MG63 (cell line): ENCODE data around the gene RBM25. TPM values are rescaled to one million over a fixed set of nuclear protein-coding genes. Genes with fewer than 3 reads are reported as not detected.
"Not testable (repeated sequence)": the region's sequence is repeated elsewhere in the genome, so short reads cannot be mapped to it uniquely, and the experiment has no call there.

Experiments
- DNase-seq: peaks from one replicate; pipeline ENCODE4 v3.0.0-alpha.2; 2020
- H3K27me3 ChIP-seq: fragments of 250-450 bp; sonication (Bioruptor Pico); 2 replicates; pipeline ENCODE4 v1.5.1; 2020; ENCODE audit warnings: mild to moderate bottlenecking, moderate library complexity
- H3K36me3 ChIP-seq: fragments of 250-450 bp; sonication (Bioruptor Pico); 2 replicates; pipeline ENCODE4 v1.5.1; 2020; ENCODE audit warnings: mild to moderate bottlenecking, moderate library complexity
- H3K4me3 ChIP-seq: fragments of 250-450 bp; sonication (Bioruptor Pico); 2 replicates; pipeline ENCODE4 v1.5.1; 2020; ENCODE audit warnings: mild to moderate bottlenecking, moderate library complexity
- H3K9me3 ChIP-seq: fragments of 250-450 bp; sonication (Bioruptor Pico); 2 replicates; pipeline ENCODE4 v1.5.1; 2020; ENCODE audit warnings: mild to moderate bottlenecking, moderate library complexity
- total RNA-seq: library from RNA; depleted of rRNA; stranded (reverse); fragments of >200 nt; shearing (Covaris generic); gene quantifications from 2 replicates; pipeline ENCODE4 v1.2.3, GENCODE V29; 2014; ENCODE audit warnings: low replicate concordance

RBM25 gene
- total RNA-seq, 1 experiment from 2014 or later: 4.7 TPM

GRCh38 chr14:73142216-73142615, 83.9 kb downstream of the RBM25 start:
- Histone ChIP-seq H3K36me3 (no peaks in the 10 kb centered on the region), H3K27me3 (no peaks in the 10 kb centered on the region), H3K9me3 (no peaks in the 10 kb centered on the region), H3K4me3 (no peak overlapping the region)
- DNase-seq: no peak

- H3K27me3 ChIP-seq: no peaks in the 10 kb centered on the region
- no peak overlapping the region for H3K4me3 ChIP-seq
- no peaks in the 10 kb centered on the region for H3K36me3 ChIP-seq
- no peaks in the 10 kb centered on the region for H3K9me3 ChIP-seq
- DNase-seq: no peak
These were observed 84.7 kb downstream of the RBM25 start for GRCh38 chr14:73143003-73143402.

- no peak for DNase-seq
- Histone ChIP-seq H3K36me3 (no peaks in the 10 kb centered on the region), H3K9me3 (no peaks in the 10 kb centered on the region), H3K27me3 (no peaks in the 10 kb centered on the region), H3K4me3 (no peak overlapping the region)
These were observed 85.3 kb downstream of the RBM25 start for GRCh38 chr14:73143617-73144016.

GRCh38 chr14:73145371-73145770, 87.0 kb downstream of the RBM25 start:
- H3K27me3 ChIP-seq: no peaks in the 10 kb centered on the region
- H3K4me3 ChIP-seq: no peak overlapping the region
- no peak for DNase-seq
- H3K36me3 ChIP-seq: peaks cover 3% of the 10 kb centered on the region; the same call in 1 of the 2 replicates
- no peaks in the 10 kb centered on the region for H3K9me3 ChIP-seq

- Histone ChIP-seq H3K27me3 (no peaks in the 10 kb centered on the region), H3K4me3 (no peak overlapping the region), H3K36me3 (peaks cover 3% of the 10 kb centered on the region; the same call in 1 of the 2 replicates), H3K9me3 (no peaks in the 10 kb centered on the region)
- DNase-seq: no peak
These were observed 87.8 kb downstream of the RBM25 start for GRCh38 chr14:73146111-73146510.

- H3K9me3 ChIP-seq: no peaks in the 10 kb centered on the region
- no peak for DNase-seq
These were observed 91.4 kb downstream of the RBM25 start for GRCh38 chr14:73149753-73150152.

GRCh38 chr14:73153272-73153671, 94.9 kb downstream of the RBM25 start:
- no peaks in the 10 kb centered on the region for H3K9me3 ChIP-seq
- H3K27me3 ChIP-seq: no peaks in the 10 kb centered on the region
- H3K4me3 ChIP-seq: no peak overlapping the region
- no peak for DNase-seq
- peaks cover 3% of the 10 kb centered on the region; the same call in 1 of the 2 replicates for H3K36me3 ChIP-seq

More at GRCh38 chr14:73149753-73150152, 91.4 kb downstream of the RBM25 start:
- Histone ChIP-seq H3K27me3 (no peaks in the 10 kb centered on the region), H3K4me3 (no peak overlapping the region), H3K36me3 (peaks cover 3% of the 10 kb centered on the region; the same call in 1 of the 2 replicates)

- H3K36me3 ChIP-seq: no peaks in the 10 kb centered on the region
These were observed 103.9 kb downstream of the RBM25 start for GRCh38 chr14:73162251-73162650.

GRCh38 chr14:73166399-73166798, 108.1 kb downstream of the RBM25 start:
- H3K36me3 ChIP-seq: no peaks in the 10 kb centered on the region
- H3K27me3 ChIP-seq: no peaks in the 10 kb centered on the region

More at GRCh38 chr14:73162251-73162650, 103.9 kb downstream of the RBM25 start:
- H3K27me3 ChIP-seq: no peaks in the 10 kb centered on the region
- no peak overlapping the region for H3K4me3 ChIP-seq
- H3K9me3 ChIP-seq: no peaks in the 10 kb centered on the region
- DNase-seq: no peak

GRCh38 chr14:73167727-73168126, 109.4 kb downstream of the RBM25 start:
- no peak for DNase-seq
- H3K27me3 ChIP-seq: no peaks in the 10 kb centered on the region
- H3K4me3 ChIP-seq: no peak overlapping the region
- no peaks in the 10 kb centered on the region; the same call in 1 of the 2 replicates for H3K36me3 ChIP-seq
- no peaks in the 10 kb centered on the region for H3K9me3 ChIP-seq

More at GRCh38 chr14:73166399-73166798, 108.1 kb downstream of the RBM25 start:
- no peaks in the 10 kb centered on the region for H3K9me3 ChIP-seq
- DNase-seq: no peak
- H3K4me3 ChIP-seq: no peak overlapping the region

GRCh38 chr14:73168274-73168673, 109.9 kb downstream of the RBM25 start:
- DNase-seq: no peak
- Histone ChIP-seq H3K4me3 (no peak overlapping the region), H3K9me3 (no peaks in the 10 kb centered on the region), H3K36me3 (no peaks in the 10 kb centered on the region; the same call in 1 of the 2 replicates), H3K27me3 (no peaks in the 10 kb centered on the region)

- DNase-seq: no peak
- peaks cover 3% of the 10 kb centered on the region; the same call in 1 of the 2 replicates for H3K36me3 ChIP-seq
- no peak overlapping the region for H3K4me3 ChIP-seq
These were observed 110.4 kb downstream of the RBM25 start for GRCh38 chr14:73168691-73169090.

GRCh38 chr14:73169855-73170254, 111.5 kb downstream of the RBM25 start:
- not testable (repeated sequence) for DNase-seq, H3K36me3 ChIP-seq, H3K9me3 ChIP-seq, H3K27me3 ChIP-seq, H3K4me3 ChIP-seq

More at GRCh38 chr14:73168691-73169090, 110.4 kb downstream of the RBM25 start:
- Histone ChIP-seq H3K9me3 (no peaks in the 10 kb centered on the region), H3K27me3 (no peaks in the 10 kb centered on the region)

GRCh38 chr14:73170686-73171085, 112.4 kb downstream of the RBM25 start:
- no peaks in the 10 kb centered on the region for H3K27me3 ChIP-seq
- H3K9me3 ChIP-seq: no peaks in the 10 kb centered on the region
- DNase-seq: no peak
- H3K36me3 ChIP-seq: peaks cover 3% of the 10 kb centered on the region; the same call in 1 of the 2 replicates
- no peak overlapping the region for H3K4me3 ChIP-seq

GRCh38 chr14:73172500-73172899, 114.2 kb downstream of the RBM25 start:
- H3K36me3 ChIP-seq: peaks cover 3% of the 10 kb centered on the region; the same call in 1 of the 2 replicates
- no peaks in the 10 kb centered on the region for H3K27me3 ChIP-seq
- no peak overlapping the region for H3K4me3 ChIP-seq
- H3K9me3 ChIP-seq: no peaks in the 10 kb centered on the region
- DNase-seq: no peak

- no peaks in the 10 kb centered on the region for H3K9me3 ChIP-seq
- no peak for DNase-seq
- H3K36me3 ChIP-seq: peaks cover 3% of the 10 kb centered on the region; the same call in 1 of the 2 replicates
These were observed 114.9 kb downstream of the RBM25 start for GRCh38 chr14:73173092-73173735.

More at GRCh38 chr14:73173092-73173735, 114.9 kb downstream of the RBM25 start:
- Histone ChIP-seq H3K4me3 (no peak overlapping the region), H3K27me3 (no peaks in the 10 kb centered on the region)
